Ovary (tissue), 3 donors: ENCODE measurements around the gene MBNL1.

ENCODE experiments used
- CTCF ChIP-seq, 3 donors: fragments of 450-650 bp in 2 of 3; fragments of 200-600 bp in 1 of 3; IDR thresholded peaks; one replicate each; pipeline versions ENCODE4 v1.5.1 to v1.8.0; 2016 to 2022; ENCODE audit warnings: antibody characterized with exemption in 3 of 3, mild to moderate bottlenecking in 1 of 3
- POLR2A ChIP-seq: fragments of 450-650 bp; IDR thresholded peaks from one replicate; pipeline ENCODE4 v1.6.1; 2017; ENCODE audit warnings: antibody characterized with exemption, mild to moderate bottlenecking, moderate library complexity
- donor health status: DM: no; HTN: no; CAD: no.

GRCh38 chr3:152269831-152270734 is 1.4 kb downstream of the MBNL1 start:
- TF ChIP-seq CTCF (IDR thresholded peaks at IDR 0.05) (no peak), POLR2A (no peak)
